ENCODE data around the gene KCNS3.
A peak's percentile ranks its signal among the peaks of the same experiment; 100 is the strongest.

Gene KCNS3

GRCh38 chr2:17851731-17852585 is 26.5 kb upstream of the KCNS3 start:
- Histone ChIP-seq H3K79me2 (ENCODE audit: insufficient read depth, low read length) (no peaks in the 10 kb centered on the region), H3K4me2 (ENCODE audit: low read length) (no peak overlapping the region), H3K36me3 (ENCODE audit: insufficient read depth, low read length) (no peaks in the 10 kb centered on the region), H3K4me3 (ENCODE audit: low read depth, low read length, poor library complexity, severe bottlenecking) (no peak overlapping the region), H3K9me3 (ENCODE audit: low read length) (no peaks in the 10 kb centered on the region), H3K27ac (ENCODE audit: low read depth, low read length, poor library complexity, severe bottlenecking) (no peak overlapping the region), H3K9me2 (ENCODE audit: low read depth, low read length) (no peaks in the 10 kb centered on the region), H3K9ac (ENCODE audit: low read length) (no peak overlapping the region), H4K20me1 (ENCODE audit: insufficient read depth, low read length) (no peaks in the 10 kb centered on the region), H3F3A (ENCODE audit: insufficient read depth, low read length) (no peaks in the 10 kb centered on the region), H3K4me1 (ENCODE audit: insufficient read depth, low read length, severe bottlenecking) (no peaks in the 10 kb centered on the region), H3K27me3 (ENCODE audit: insufficient read depth, low read length) (no peaks in the 10 kb centered on the region), H2AFZ (ENCODE audit: low read length) (no peak overlapping the region)
- no peak for TF ChIP-seq EZH2 (IDR thresholded peaks at IDR 0.05; ENCODE audit: borderline replicate concordance, low read length)
- TF ChIP-seq CTCF (IDR thresholded peaks at IDR 0.05; ENCODE audit: low read length): peak; percentile 78

GRCh38 chr2:17853799-17854198 is 24.7 kb upstream of the KCNS3 start:
- Histone ChIP-seq H3K4me1 (ENCODE audit: insufficient read depth, low read length, severe bottlenecking) (no peaks in the 10 kb centered on the region), H3K36me3 (ENCODE audit: insufficient read depth, low read length) (no peaks in the 10 kb centered on the region), H3K27ac (ENCODE audit: low read depth, low read length, poor library complexity, severe bottlenecking) (no peak overlapping the region), H4K20me1 (ENCODE audit: insufficient read depth, low read length) (no peaks in the 10 kb centered on the region), H3K9me3 (ENCODE audit: low read length) (no peaks in the 10 kb centered on the region), H3K9me2 (ENCODE audit: low read depth, low read length) (no peaks in the 10 kb centered on the region), H3F3A (ENCODE audit: insufficient read depth, low read length) (no peaks in the 10 kb centered on the region), H3K27me3 (ENCODE audit: insufficient read depth, low read length) (no peaks in the 10 kb centered on the region), H3K79me2 (ENCODE audit: insufficient read depth, low read length) (no peaks in the 10 kb centered on the region), H3K4me3 (ENCODE audit: low read depth, low read length, poor library complexity, severe bottlenecking) (no peak overlapping the region), H3K4me2 (ENCODE audit: low read length) (no peak overlapping the region), H3K9ac (ENCODE audit: low read length) (no peak overlapping the region), H2AFZ (ENCODE audit: low read length) (no peak overlapping the region)
- no peak for TF ChIP-seq CTCF (IDR thresholded peaks at IDR 0.05; ENCODE audit: low read length)
- no peak for TF ChIP-seq EZH2 (IDR thresholded peaks at IDR 0.05; ENCODE audit: borderline replicate concordance, low read length)

GRCh38 chr2:17857021-17857420 is 21.4 kb upstream of the KCNS3 start:
- H3K9me2 ChIP-seq (ENCODE audit: low read depth, low read length): no peaks in the 10 kb centered on the region
- H4K20me1 ChIP-seq (ENCODE audit: insufficient read depth, low read length): no peaks in the 10 kb centered on the region
- H3K27me3 ChIP-seq (ENCODE audit: insufficient read depth, low read length): no peaks in the 10 kb centered on the region
- no peak overlapping the region for H2AFZ ChIP-seq (ENCODE audit: low read length)
- TF ChIP-seq CTCF (IDR thresholded peaks at IDR 0.05; ENCODE audit: low read length) (no peak), EZH2 (IDR thresholded peaks at IDR 0.05; ENCODE audit: borderline replicate concordance, low read length) (no peak)
- H3K27ac ChIP-seq (ENCODE audit: low read depth, low read length, poor library complexity, severe bottlenecking): no peak overlapping the region
- H3K4me2 ChIP-seq (ENCODE audit: low read length): no peak overlapping the region
- no peaks in the 10 kb centered on the region for H3F3A ChIP-seq (ENCODE audit: insufficient read depth, low read length)
- H3K36me3 ChIP-seq (ENCODE audit: insufficient read depth, low read length): no peaks in the 10 kb centered on the region
- no peaks in the 10 kb centered on the region for H3K79me2 ChIP-seq (ENCODE audit: insufficient read depth, low read length)
- no peak overlapping the region for H3K9ac ChIP-seq (ENCODE audit: low read length)
- no peaks in the 10 kb centered on the region for H3K4me1 ChIP-seq (ENCODE audit: insufficient read depth, low read length, severe bottlenecking)
- no peaks in the 10 kb centered on the region for H3K9me3 ChIP-seq (ENCODE audit: low read length)
- H3K4me3 ChIP-seq (ENCODE audit: low read depth, low read length, poor library complexity, severe bottlenecking): no peak overlapping the region
